Medulla oblongata (tissue), 1 donor: Measurements from ENCODE around the gene TAF15.

Source experiments
- DNase-seq: peaks from one replicate; pipeline ENCODE4 v3.0.0-alpha.2; 2015; ENCODE audit errors: extremely low spot score

Gene TAF15

GRCh38 chr17:35872196-35872980 is 63.1 kb downstream of the TAF15 start:
- no peak for DNase-seq

- no peak for DNase-seq
These were observed 66.0 kb downstream of the TAF15 start for GRCh38 chr17:35875072-35875799.

GRCh38 chr17:35875800-35876139 is 66.5 kb downstream of the TAF15 start:
- no peak for DNase-seq

- DNase-seq = no peak
These were observed 67.2 kb downstream of the TAF15 start for GRCh38 chr17:35876534-35876933.

GRCh38 chr17:35877345-35878029 is 68.2 kb downstream of the TAF15 start:
- DNase-seq = no peak

- no peak for DNase-seq
These were observed 69.1 kb downstream of the TAF15 start for GRCh38 chr17:35878361-35878760.

- DNase-seq = no peak
These were observed 70.7 kb downstream of the TAF15 start, which contains the start of gene CCL5 for GRCh38 chr17:35879773-35880654. CCL5 (minus strand) TSS chr17:35880360.

- DNase-seq = no peak
These were observed 80.0 kb downstream of the TAF15 start for GRCh38 chr17:35889241-35889640.

GRCh38 chr17:35889818-35890773 is 80.8 kb downstream of the TAF15 start:
- peak; percentile 27 for DNase-seq

- DNase-seq = no peak
These were observed 81.5 kb downstream of the TAF15 start for GRCh38 chr17:35890774-35891155.

- DNase-seq = no peak
These were observed 82.0 kb downstream of the TAF15 start for GRCh38 chr17:35891269-35891668.

- no peak for DNase-seq
These were observed 83.1 kb downstream of the TAF15 start for GRCh38 chr17:35892091-35893035.

- DNase-seq = no peak
These were observed 84.5 kb downstream of the TAF15 start for GRCh38 chr17:35893751-35894150.

- DNase-seq = no peak
These were observed 84.9 kb downstream of the TAF15 start for GRCh38 chr17:35894206-35894605.

GRCh38 chr17:35895636-35896587 is 86.6 kb downstream of the TAF15 start:
- peak; percentile 6 for DNase-seq
